Measurements from ENCODE around the gene CLCNKA. TPM values are rescaled to one million over a fixed set of nuclear protein-coding genes. Genes with fewer than 3 reads are reported as not detected.
A peak's percentile ranks its signal among the peaks of the same experiment; 100 is the strongest.

Gene CLCNKA
- total RNA-seq, 1 experiment from 2014 or later: 0.10 TPM

DNA sequence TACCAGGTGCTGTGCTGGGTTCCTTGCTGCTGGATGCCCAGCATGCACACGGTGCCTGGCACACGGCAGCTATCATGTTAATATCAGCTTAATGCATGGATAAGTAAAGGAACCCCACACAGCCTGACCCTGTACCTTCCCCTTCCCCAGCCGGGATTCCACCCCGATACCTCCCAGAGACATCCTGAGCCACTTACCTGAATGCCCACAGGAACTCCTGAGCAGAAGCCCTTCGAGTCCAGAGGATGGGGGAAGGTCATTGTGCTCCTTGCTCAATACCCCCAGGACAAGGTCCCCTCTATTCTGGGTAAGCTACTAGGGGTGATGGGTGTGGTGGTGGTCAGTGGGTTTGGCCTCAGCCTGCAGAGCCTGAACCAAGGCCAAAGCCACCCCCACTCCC, 50.3 kb downstream of the CLCNKA start:
- Histone ChIP-seq H3K4me3 (replicated peaks in 1 of 2; ENCODE audit: low read depth in 1 of 2, low read length in 2 of 2) (peak overlapping the region in 1 of 2 experiments; percentile 70; a peak in 3 of 4 replicates), H3K9ac (ENCODE audit: low read length) (no peak overlapping the region), H2AFZ (ENCODE audit: low read depth, low read length, poor library complexity, severe bottlenecking) (no peak overlapping the region), H3K4me2 (ENCODE audit: low read length) (peak overlapping the region; percentile 92), H3K27ac (ENCODE audit: low read depth, low read length) (no peak overlapping the region; the same call in 1 of the 2 replicates), H3K27me3 (ENCODE audit: insufficient read depth, low read length) (no peaks in the 10 kb centered on the region), H3K9me2 (ENCODE audit: insufficient read depth) (no peaks in the 10 kb centered on the region), H3K9me3 (ENCODE audit: control insufficient read depth in 1 of 2, insufficient read depth in 1 of 2, low read depth in 1 of 2, low read length in 2 of 2) (no peaks in the 10 kb centered on the region), H4K20me1 (ENCODE audit: insufficient read depth) (no peaks in the 10 kb centered on the region), H3K79me2 (ENCODE audit: insufficient read depth, low read length) (no peaks in the 10 kb centered on the region), H3K4me1 (ENCODE audit: control insufficient read depth in 1 of 2, insufficient read depth in 2 of 2, low read length in 2 of 2) (peaks cover 26 to 53% of the 10 kb centered on the region in 2 experiments), H3K36me3 (ENCODE audit: control insufficient read depth in 1 of 2, insufficient read depth in 2 of 2, low read length in 2 of 2) (no peaks in the 10 kb centered on the region)
- DNase-seq (ENCODE audit: low read depth, low spot score) (no peak), ATAC-seq (no peak)
- ChIA-PET POLR2A (interaction anchor here (1.1 kb wide), 1 partner anchor 73 kb away, joined by 3 read pairs; no protein-coding TSS in a partner anchor), RAD21 (ENCODE audit: low non-redundant PET in 1 of 2, low total read pairs in 2 of 2, uncharacterized antibody in 2 of 2, unreplicated experiment in 2 of 2) (no interaction called here), CTCF (interaction anchor here (1.2 to 1.9 kb wide), 3 partner anchors 17 to 117 kb away, joined by 4 to 9 read pairs (median 8); no protein-coding TSS in a partner anchor)
- no TSS peak for BruUV-seq (replicated peaks)
- TF ChIP-seq, protein P1, sequence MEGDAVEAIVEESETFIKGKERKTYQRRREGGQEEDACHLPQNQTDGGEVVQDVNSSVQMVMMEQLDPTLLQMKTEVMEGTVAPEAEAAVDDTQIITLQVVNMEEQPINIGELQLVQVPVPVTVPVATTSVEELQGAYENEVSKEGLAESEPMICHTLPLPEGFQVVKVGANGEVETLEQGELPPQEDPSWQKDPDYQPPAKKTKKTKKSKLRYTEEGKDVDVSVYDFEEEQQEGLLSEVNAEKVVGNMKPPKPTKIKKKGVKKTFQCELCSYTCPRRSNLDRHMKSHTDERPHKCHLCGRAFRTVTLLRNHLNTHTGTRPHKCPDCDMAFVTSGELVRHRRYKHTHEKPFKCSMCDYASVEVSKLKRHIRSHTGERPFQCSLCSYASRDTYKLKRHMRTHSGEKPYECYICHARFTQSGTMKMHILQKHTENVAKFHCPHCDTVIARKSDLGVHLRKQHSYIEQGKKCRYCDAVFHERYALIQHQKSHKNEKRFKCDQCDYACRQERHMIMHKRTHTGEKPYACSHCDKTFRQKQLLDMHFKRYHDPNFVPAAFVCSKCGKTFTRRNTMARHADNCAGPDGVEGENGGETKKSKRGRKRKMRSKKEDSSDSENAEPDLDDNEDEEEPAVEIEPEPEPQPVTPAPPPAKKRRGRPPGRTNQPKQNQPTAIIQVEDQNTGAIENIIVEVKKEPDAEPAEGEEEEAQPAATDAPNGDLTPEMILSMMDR (IDR thresholded peaks at IDR 0.05 in 2 of 3, conservative IDR thresholded peaks at IDR 0.05 in 1 of 3; ENCODE audit: borderline replicate concordance in 1 of 3, insufficient read depth in 1 of 3, low read depth in 2 of 3, low read length in 2 of 3): no peak
- TF ChIP-seq CEBPB (IDR thresholded peaks at IDR 0.05; ENCODE audit: low read depth): no peak
- no peak for TF ChIP-seq POLR2A (IDR thresholded peaks at IDR 0.05; ENCODE audit: borderline replicate concordance, extremely low read depth, insufficient read depth, insufficient read length)
- TF ChIP-seq JUND (IDR thresholded peaks at IDR 0.05): no peak
- TF ChIP-seq ZNF274 (IDR thresholded peaks at IDR 0.05; ENCODE audit: low read depth, low read length): no peak
- TF ChIP-seq EGR1 (IDR thresholded peaks at IDR 0.05; ENCODE audit: low read depth): no peak
- no peak for TF ChIP-seq EZH2phosphoT487 (IDR thresholded peaks at IDR 0.05; ENCODE audit: borderline replicate concordance)
- no peak for TF ChIP-seq CBX3 (IDR thresholded peaks at IDR 0.05; ENCODE audit: low read depth)
- TF ChIP-seq SRF (IDR thresholded peaks at IDR 0.05; ENCODE audit: low read depth): no peak
- no peak for TF ChIP-seq TCF7L2 (IDR thresholded peaks at IDR 0.05; ENCODE audit: borderline replicate concordance, extremely low read depth, insufficient read depth, insufficient read length)
- no peak for TF ChIP-seq SP1 (IDR thresholded peaks at IDR 0.05; ENCODE audit: low read depth)
- no peak for TF ChIP-seq YY1 (IDR thresholded peaks at IDR 0.05; ENCODE audit: extremely low read depth, insufficient replicate concordance, low read depth, low read length)
- intact Hi-C loops (cut with micrococcal nuclease): loop anchor here (2.0 kb wide), 1 partner anchor 63 kb away; no protein-coding TSS in a partner anchor
